NT2/D1 (cell line): ENCODE results near the gene EPB41L3.

Experiments
- DNase-seq: peaks from one replicate; pipeline ENCODE4 v3.0.0-alpha.2; 2011; ENCODE audit warnings: low read depth, low spot score
- H3K27me3 ChIP-seq: 2 replicates; pipeline ENCODE4 v1.6.0; 2011; ENCODE audit warnings: mild to moderate bottlenecking; ENCODE audit not compliant: insufficient read length, insufficient read depth
- H3K36me3 ChIP-seq: 2 replicates; pipeline ENCODE4 v1.6.1; 2011; ENCODE audit warnings: mild to moderate bottlenecking, low read length, mixed read lengths; ENCODE audit not compliant: insufficient read depth, insufficient read length
- H3K4me1 ChIP-seq: 2 replicates; pipeline ENCODE4 v1.5.1; 2011; ENCODE audit not compliant: insufficient read depth, insufficient read length
- H3K4me3 ChIP-seq: 2 replicates; pipeline ENCODE4 v1.5.1; 2011; ENCODE audit warnings: low read depth; ENCODE audit not compliant: insufficient read length
- H3K9ac ChIP-seq: 2 replicates; pipeline ENCODE4 v1.6.0; 2011; ENCODE audit warnings: low read depth; ENCODE audit not compliant: insufficient read length
- H3K9me3 ChIP-seq: 2 replicates; pipeline ENCODE4 v1.5.1; 2011; ENCODE audit warnings: mild to moderate bottlenecking, low read length; ENCODE audit not compliant: insufficient read depth
- SUZ12 ChIP-seq: IDR thresholded peaks from 2 replicates; pipeline ENCODE4 v1.6.1; 2011; ENCODE audit not compliant: insufficient read length, insufficient read depth; ENCODE audit errors: extremely low read depth
- YY1 ChIP-seq: IDR thresholded peaks from 2 replicates; pipeline ENCODE4 v1.6.1; 2011; ENCODE audit not compliant: insufficient read length, insufficient read depth
- ZNF274 ChIP-seq: IDR thresholded peaks from 2 replicates; pipeline ENCODE4 v1.6.1; 2011; ENCODE audit warnings: mild to moderate bottlenecking, low read depth, low read length

Gene EPB41L3

GRCh38 chr18:5476961-5477800, 66.6 kb downstream of the EPB41L3 start:
- no peak overlapping the region for H3K9ac ChIP-seq
- H3K4me3 ChIP-seq, result no peak overlapping the region
- peaks cover 5% of the 10 kb centered on the region for H3K36me3 ChIP-seq
- no peaks in the 10 kb centered on the region for H3K4me1 ChIP-seq
- no peak for DNase-seq
- H3K9me3 ChIP-seq, result no peaks in the 10 kb centered on the region; the same call in 1 of the 2 replicates
- TF ChIP-seq ZNF274 (no peak), SUZ12 (no peak), YY1 (no peak)
- H3K27me3 ChIP-seq, result no peaks in the 10 kb centered on the region

DNA sequence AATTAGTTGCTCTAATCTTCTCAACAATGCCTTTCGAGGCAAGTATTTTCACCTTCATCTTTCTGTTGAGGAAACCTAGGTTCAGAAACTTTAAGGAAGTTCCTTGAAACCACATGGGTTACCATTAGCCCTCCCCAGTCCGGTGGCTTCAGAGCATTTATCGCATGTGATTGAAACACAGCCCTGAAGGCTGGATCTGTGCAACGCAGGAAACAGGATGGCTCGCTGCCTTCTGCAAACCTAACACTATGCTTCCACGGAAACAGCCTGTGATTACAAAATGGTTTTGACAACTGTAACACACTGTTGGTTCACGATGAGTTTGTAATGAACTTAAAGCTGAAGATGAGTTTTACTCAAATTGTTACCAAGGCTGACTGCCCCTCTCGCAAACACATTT, 68.5 kb downstream of the EPB41L3 start:
- no peak for DNase-seq
- TF ChIP-seq SUZ12 (no peak), ZNF274 (no peak)
- H3K4me1 ChIP-seq, result no peaks in the 10 kb centered on the region
- no peaks in the 10 kb centered on the region for H3K9me3 ChIP-seq
- peaks cover 5% of the 10 kb centered on the region for H3K36me3 ChIP-seq
- no peaks in the 10 kb centered on the region for H3K27me3 ChIP-seq
- no peak overlapping the region for H3K9ac ChIP-seq
- no peak overlapping the region for H3K4me3 ChIP-seq

DNA sequence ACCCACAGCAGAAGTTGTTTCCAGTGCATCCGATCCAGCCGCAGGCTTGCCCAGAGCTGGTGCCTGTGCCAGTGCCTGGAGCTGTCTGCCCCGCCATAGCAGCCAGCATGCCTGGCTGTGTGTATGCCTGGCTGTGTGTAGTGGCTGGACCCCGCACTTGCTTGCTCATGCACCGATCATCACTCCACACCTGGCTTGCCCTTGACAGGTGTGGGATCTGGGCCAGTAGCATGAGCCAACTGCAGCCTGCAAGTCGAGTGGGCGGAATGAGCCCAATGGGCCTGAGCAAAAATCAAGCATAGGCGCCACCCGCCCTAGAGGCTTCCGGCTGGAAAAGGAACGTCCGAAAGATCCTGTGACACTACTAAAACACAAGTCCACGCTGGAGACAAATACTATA, 74.5 kb downstream of the EPB41L3 start:
- DNase-seq, result no peak
- no peaks in the 10 kb centered on the region for H3K27me3 ChIP-seq
- H3K4me1 ChIP-seq, result no peaks in the 10 kb centered on the region
- H3K36me3 ChIP-seq, result no peaks in the 10 kb centered on the region
- H3K4me3 ChIP-seq, result no peak overlapping the region
- H3K9me3 ChIP-seq, result no peaks in the 10 kb centered on the region
- no peak for TF ChIP-seq YY1
- TF ChIP-seq ZNF274, result no peak
- TF ChIP-seq SUZ12, result no peak
- no peak overlapping the region for H3K9ac ChIP-seq

DNA sequence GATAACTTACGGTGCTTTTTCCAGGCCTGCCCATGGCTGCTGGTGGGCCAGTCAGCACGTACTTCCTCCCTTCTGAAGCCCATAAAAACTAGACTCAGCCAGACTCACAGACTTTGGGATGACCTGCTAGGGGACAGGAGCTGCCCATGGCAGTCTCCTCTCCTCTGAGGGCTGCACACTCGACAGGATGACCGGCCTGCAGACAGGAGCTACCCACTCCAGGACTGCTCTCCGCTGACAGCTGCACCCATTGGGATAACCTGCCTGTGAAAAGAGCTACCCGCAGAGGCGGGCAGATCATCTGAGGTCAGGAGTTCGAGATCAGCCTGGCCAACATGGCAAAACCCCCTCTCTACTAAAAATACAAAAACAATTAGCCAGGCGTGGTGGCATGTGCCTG, 75.4 kb downstream of the EPB41L3 start:
- H3K4me1 ChIP-seq, result peaks cover under 1% of the 10 kb centered on the region
- no peak overlapping the region for H3K9ac ChIP-seq
- no peak for DNase-seq
- no peaks in the 10 kb centered on the region for H3K36me3 ChIP-seq
- no peak for TF ChIP-seq SUZ12
- H3K27me3 ChIP-seq, result no peaks in the 10 kb centered on the region
- H3K9me3 ChIP-seq, result no peaks in the 10 kb centered on the region
- H3K4me3 ChIP-seq, result no peak overlapping the region

DNA sequence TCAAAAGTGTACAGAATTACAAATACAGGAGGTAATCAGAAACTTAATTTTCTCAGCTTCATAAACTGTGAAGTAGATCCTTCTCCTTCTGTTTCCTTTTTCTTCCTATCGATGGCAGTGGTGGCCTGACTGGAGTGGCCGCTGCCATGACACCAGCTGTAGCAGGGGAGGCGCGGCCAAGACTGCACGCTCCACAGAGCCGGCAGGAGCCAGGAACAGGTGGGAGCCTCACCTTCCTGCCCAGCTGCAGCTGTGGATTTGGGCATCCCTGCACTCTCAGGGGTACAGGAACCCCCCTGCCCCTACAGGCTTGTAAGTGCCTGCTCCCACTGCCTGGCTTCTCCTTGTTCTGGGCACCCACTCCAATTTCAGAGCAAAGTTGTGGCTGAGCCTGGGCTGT, 76.1 kb downstream of the EPB41L3 start:
- H3K36me3 ChIP-seq, result no peaks in the 10 kb centered on the region
- peaks cover 2% of the 10 kb centered on the region for H3K4me1 ChIP-seq
- H3K9ac ChIP-seq, result no peak overlapping the region
- no peaks in the 10 kb centered on the region for H3K9me3 ChIP-seq
- no peak for DNase-seq
- no peaks in the 10 kb centered on the region for H3K27me3 ChIP-seq
- TF ChIP-seq YY1 (no peak), ZNF274 (no peak), SUZ12 (no peak)
- no peak overlapping the region for H3K4me3 ChIP-seq

DNA sequence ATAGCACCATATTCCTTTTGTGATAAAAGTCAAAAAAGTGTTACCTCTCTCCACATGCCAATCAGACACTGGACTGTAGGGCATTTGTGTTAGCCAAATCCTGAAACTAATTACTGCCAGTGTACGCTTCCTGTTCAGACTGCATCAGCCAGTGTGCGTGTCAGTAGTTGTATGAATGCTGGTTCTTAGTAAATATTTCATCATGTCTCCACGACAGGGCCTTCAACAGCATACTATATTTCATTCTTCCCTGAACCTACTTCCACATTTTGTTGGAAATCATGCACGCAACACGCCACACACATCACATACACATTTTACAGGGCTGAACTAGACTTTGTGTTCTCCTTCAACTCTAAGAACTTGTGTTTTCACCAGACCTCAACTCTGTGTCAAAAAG, 77.5 kb downstream of the EPB41L3 start:
- no peaks in the 10 kb centered on the region for H3K9me3 ChIP-seq
- TF ChIP-seq ZNF274, result no peak
- TF ChIP-seq YY1, result no peak
- no peak for TF ChIP-seq SUZ12
- no peak overlapping the region for H3K4me3 ChIP-seq
- H3K4me1 ChIP-seq, result peaks cover 2% of the 10 kb centered on the region
- no peak for DNase-seq
- H3K27me3 ChIP-seq, result no peaks in the 10 kb centered on the region
- H3K9ac ChIP-seq, result no peak overlapping the region
- H3K36me3 ChIP-seq, result no peaks in the 10 kb centered on the region

DNA sequence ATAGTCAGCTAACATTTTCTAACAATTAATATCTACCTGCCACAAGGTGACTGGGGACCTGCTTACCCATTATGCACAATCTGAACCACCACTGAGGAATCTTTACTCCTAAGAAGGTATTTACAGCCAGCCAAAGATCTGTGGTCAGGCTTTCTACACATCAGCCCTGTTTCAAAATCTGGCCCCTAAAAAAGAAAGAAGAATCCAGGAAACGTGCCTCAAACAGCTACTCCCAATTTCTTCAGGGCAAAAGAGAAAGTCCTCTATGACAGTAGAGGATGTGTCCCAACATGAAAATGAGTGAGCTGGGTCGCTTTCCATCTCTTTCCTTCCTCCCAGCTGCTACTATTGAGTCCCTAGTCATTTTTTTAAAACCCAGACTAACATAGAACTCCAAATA, 79.5 kb downstream of the EPB41L3 start:
- no peak for DNase-seq
- Histone ChIP-seq H3K9ac (no peak overlapping the region), H3K36me3 (no peaks in the 10 kb centered on the region), H3K4me3 (no peak overlapping the region), H3K27me3 (no peaks in the 10 kb centered on the region), H3K9me3 (no peaks in the 10 kb centered on the region), H3K4me1 (peaks cover 2% of the 10 kb centered on the region)
- no peak for TF ChIP-seq SUZ12
- TF ChIP-seq YY1, result no peak
- no peak for TF ChIP-seq ZNF274

GRCh38 chr18:5463831-5464230, 80.0 kb downstream of the EPB41L3 start:
- no peak overlapping the region for H3K9ac ChIP-seq
- H3K4me3 ChIP-seq, result no peak overlapping the region
- no peak for DNase-seq

More at GRCh38 chr18:5463831-5464230, 80.0 kb downstream of the EPB41L3 start:
- no peaks in the 10 kb centered on the region for H3K36me3 ChIP-seq
- H3K4me1 ChIP-seq, result peaks cover 2% of the 10 kb centered on the region
- no peaks in the 10 kb centered on the region for H3K9me3 ChIP-seq
- TF ChIP-seq SUZ12 (no peak), YY1 (no peak), ZNF274 (no peak)
- no peaks in the 10 kb centered on the region for H3K27me3 ChIP-seq
